Naive thymus-derived CD4-positive, alpha-beta T cell (primary cell): Measurements from ENCODE around the gene TWIST1. TPM values are rescaled to one million over a fixed set of nuclear protein-coding genes. Genes with fewer than 3 reads are reported as not detected.

Source experiments
- ATAC-seq: fragments of 150-1000 bp; cut with Tn5 transposase; 2 replicates; pipeline ENCODE4 v1.10.0; 2021; ENCODE audit warnings: mild to moderate bottlenecking, moderate library complexity
- CTCF ChIA-PET: fragments of 350-600 bp; sonication (Branson Sonifier 250); formaldehyde crosslinking; loops from one replicate; lab custom pipeline; 2021; ENCODE audit warnings: antibody characterized with exemption; lab: Charles Lee
- POLR2A ChIA-PET: fragments of 350-600 bp; sonication (Branson Sonifier 250); formaldehyde crosslinking; loops from one replicate; lab custom pipeline; 2021; ENCODE audit warnings: antibody characterized with exemption, inconsistent platforms; lab: Charles Lee
- DNase-seq, 9 donors: peaks; one replicate each; pipeline versions ENCODE4 v3.0.0 to v3.0.0-alpha.2; 2020 to 2022; ENCODE audit warnings: mixed read lengths in 1 of 9
- H3K27ac ChIP-seq: one replicate; pipeline ENCODE4 v1.7.0; 2013; ENCODE audit warnings: mild to moderate bottlenecking, low read depth, low read length, moderate library complexity
- H3K27me3 ChIP-seq, 2 donors: one replicate each; pipeline ENCODE4 v1.7.0; 2013; ENCODE audit warnings: low read length in 2 of 2, mild to moderate bottlenecking in 2 of 2, moderate library complexity in 2 of 2; ENCODE audit not compliant: control insufficient read depth in 2 of 2, insufficient read depth in 2 of 2
- H3K36me3 ChIP-seq, 3 experiments: 1 replicate in 2 of 3; 2 replicates in 1 of 3; pipeline ENCODE4 v1.7.0; 2013; ENCODE audit warnings: low read length in 3 of 3, mild to moderate bottlenecking in 3 of 3, moderate library complexity in 1 of 3; ENCODE audit not compliant: insufficient read depth in 3 of 3, control insufficient read depth in 2 of 3
- H3K4me1 ChIP-seq, 2 donors: one replicate each; pipeline ENCODE4 v1.7.0; 2013; ENCODE audit warnings: low read length in 2 of 2, mild to moderate bottlenecking in 2 of 2, moderate library complexity in 1 of 2; ENCODE audit not compliant: control insufficient read depth in 2 of 2, insufficient read depth in 2 of 2
- H3K4me3 ChIP-seq: 2 replicates; pipeline ENCODE4 v1.7.0; 2013; ENCODE audit warnings: mild to moderate bottlenecking, low read length
- H3K9me3 ChIP-seq, 3 experiments: 1 replicate in 2 of 3; 2 replicates in 1 of 3; pipeline ENCODE4 v1.7.0; 2013; ENCODE audit warnings: low read length in 3 of 3; ENCODE audit not compliant: control insufficient read depth in 2 of 3
- H3K27ac Mint-ChIP-seq, 9 donors: one replicate each; pipeline ENCODE4 v1.8.0; 2020 to 2022; ENCODE audit warnings: mixed read lengths in 9 of 9, mild to moderate bottlenecking in 8 of 9, moderate library complexity in 5 of 9, inconsistent platforms in 2 of 9
- H3K27me3 Mint-ChIP-seq, 5 donors: one replicate each; pipeline ENCODE4 v1.8.0; 2021 to 2022; ENCODE audit warnings: mixed read lengths in 5 of 5, mild to moderate bottlenecking in 1 of 5
- H3K36me3 Mint-ChIP-seq, 5 donors: one replicate each; pipeline ENCODE4 v1.8.0; 2020 to 2022; ENCODE audit warnings: mixed read lengths in 5 of 5, mild to moderate bottlenecking in 3 of 5, inconsistent platforms in 1 of 5
- H3K4me1 Mint-ChIP-seq, 7 donors: one replicate each; pipeline ENCODE4 v1.8.0; 2020 to 2022; ENCODE audit warnings: mixed read lengths in 7 of 7, mild to moderate bottlenecking in 3 of 7, inconsistent platforms in 1 of 7
- H3K4me3 Mint-ChIP-seq, 10 donors: one replicate each; pipeline ENCODE4 v1.8.0; 2020 to 2022; ENCODE audit warnings: mild to moderate bottlenecking in 10 of 10, mixed read lengths in 10 of 10, moderate library complexity in 6 of 10, inconsistent platforms in 2 of 10
- H3K9me3 Mint-ChIP-seq, 11 donors: one replicate each; pipeline ENCODE4 v1.8.0; 2020 to 2022; ENCODE audit warnings: mixed read lengths in 11 of 11, mild to moderate bottlenecking in 4 of 11, inconsistent platforms in 1 of 11, moderate library complexity in 1 of 11
- intact Hi-C, 2 donors: fragments of 100-400 bp; cut with micrococcal nuclease; formaldehyde crosslinking; loops; one replicate each; pipeline ENCODE4 v1.15.1; 2023
- polyA plus RNA-seq, 2 donors: library from polyadenylated mRNA; unstranded; fragments of 300-500 nt; fragmentation: Illumina TruSeq; gene quantifications; one replicate each; pipeline ENCODE4 v1.2.3, GENCODE V29; 2021
- total RNA-seq, 6 experiments: library from RNA in 5 of 6; stranded (reverse) in 5 of 6; gene quantifications; 1 replicate in 5 of 6; 2 replicates in 1 of 6; pipeline ENCODE4 v1.2.3 and lab custom pipeline; 2021 to 2026

Gene TWIST1
- total and polyA plus RNA-seq, 7 experiments from 2014 or later: 3.4 TPM; not detected in 6

GRCh38 chr7:19098510-19098909, 18.9 kb downstream of the TWIST1 start:
- H3K9me3 Mint-ChIP-seq: peaks cover 0 to 13% (median 0%) of the 10 kb centered on the region in 11 donors
- no peak for DNase-seq
- no peaks in the 10 kb centered on the region for H3K4me1 Mint-ChIP-seq
- CTCF ChIA-PET: no interaction called here
- peaks cover 0 to 4% (median 0%) of the 10 kb centered on the region in 5 donors for H3K36me3 Mint-ChIP-seq
- POLR2A ChIA-PET: no interaction called here
- Histone ChIP-seq H3K9me3 (no peaks in the 10 kb centered on the region), H3K27me3 (no peaks in the 10 kb centered on the region), H3K27ac (no peak overlapping the region), H3K36me3 (no peaks in the 10 kb centered on the region), H3K4me3 (no peak overlapping the region), H3K4me1 (no peaks in the 10 kb centered on the region)
- no peak overlapping the region for H3K27ac Mint-ChIP-seq
- intact Hi-C loops: no loop called here
- H3K27me3 Mint-ChIP-seq: peaks cover 6 to 25% (median 16%) of the 10 kb centered on the region in 5 donors
- no peak for ATAC-seq
- no peak overlapping the region for H3K4me3 Mint-ChIP-seq

- Histone ChIP-seq H3K27me3 (no peaks in the 10 kb centered on the region), H3K4me1 (no peaks in the 10 kb centered on the region), H3K27ac (no peak overlapping the region), H3K36me3 (no peaks in the 10 kb centered on the region), H3K4me3 (no peak overlapping the region), H3K9me3 (no peaks in the 10 kb centered on the region)
- no peak for DNase-seq
- no peak for ATAC-seq
- Mint-ChIP-seq H3K4me1 (no peaks in the 10 kb centered on the region), H3K4me3 (no peak overlapping the region), H3K36me3 (no peaks in the 10 kb centered on the region), H3K27ac (no peak overlapping the region), H3K9me3 (peaks cover 0 to 13% (median 0%) of the 10 kb centered on the region in 11 donors), H3K27me3 (peaks cover 0 to 14% (median 6%) of the 10 kb centered on the region in 5 donors)
- intact Hi-C loops: no loop called here
- ChIA-PET POLR2A (no interaction called here), CTCF (no interaction called here)
These were observed 20.0 kb downstream of the TWIST1 start for GRCh38 chr7:19097165-19098055.

GRCh38 chr7:19095353-19095860, 22.0 kb downstream of the TWIST1 start:
- H3K4me3 ChIP-seq: no peak overlapping the region
- no peak overlapping the region for H3K27ac ChIP-seq
- Mint-ChIP-seq H3K4me1 (no peaks in the 10 kb centered on the region), H3K27me3 (peaks cover 0 to 9% (median 6%) of the 10 kb centered on the region in 5 donors), H3K36me3 (no peaks in the 10 kb centered on the region), H3K9me3 (peaks cover 0 to 13% (median 0%) of the 10 kb centered on the region in 11 donors), H3K4me3 (no peak overlapping the region), H3K27ac (no peak overlapping the region)
- H3K36me3 ChIP-seq: no peaks in the 10 kb centered on the region
- H3K9me3 ChIP-seq: no peaks in the 10 kb centered on the region
- no peak for DNase-seq
- ATAC-seq: no peak
- intact Hi-C loops: no loop called here
- H3K4me1 ChIP-seq: no peaks in the 10 kb centered on the region
- no peaks in the 10 kb centered on the region for H3K27me3 ChIP-seq
- POLR2A ChIA-PET: no interaction called here
- CTCF ChIA-PET: no interaction called here

- no peaks in the 10 kb centered on the region for H3K36me3 ChIP-seq
- H3K9me3 Mint-ChIP-seq: peaks cover 0 to 13% (median 0%) of the 10 kb centered on the region in 11 donors
- no peak overlapping the region for H3K27ac ChIP-seq
- no peaks in the 10 kb centered on the region for H3K4me1 ChIP-seq
- ATAC-seq: no peak
- intact Hi-C loops: no loop called here
- H3K27ac Mint-ChIP-seq: no peak overlapping the region
- ChIA-PET POLR2A (no interaction called here), CTCF (no interaction called here)
- peaks cover 0 to 6% (median 5%) of the 10 kb centered on the region in 5 donors for H3K27me3 Mint-ChIP-seq
- no peak overlapping the region for H3K4me3 Mint-ChIP-seq
- H3K4me1 Mint-ChIP-seq: no peaks in the 10 kb centered on the region
- no peaks in the 10 kb centered on the region for H3K9me3 ChIP-seq
- no peak for DNase-seq
- H3K4me3 ChIP-seq: no peak overlapping the region
- H3K27me3 ChIP-seq: no peaks in the 10 kb centered on the region
- H3K36me3 Mint-ChIP-seq: no peaks in the 10 kb centered on the region
These were observed 22.7 kb downstream of the TWIST1 start for GRCh38 chr7:19094598-19095352.

GRCh38 chr7:19094138-19094537, 23.3 kb downstream of the TWIST1 start:
- H3K4me1 ChIP-seq: no peaks in the 10 kb centered on the region
- intact Hi-C loops: no loop called here
- DNase-seq (no peak), ATAC-seq (no peak)
- Mint-ChIP-seq H3K4me3 (no peak overlapping the region), H3K9me3 (peaks cover 0 to 13% (median 0%) of the 10 kb centered on the region in 11 donors), H3K27ac (no peak overlapping the region), H3K4me1 (no peaks in the 10 kb centered on the region), H3K36me3 (no peaks in the 10 kb centered on the region), H3K27me3 (peaks cover 0 to 6% (median under 1%) of the 10 kb centered on the region in 5 donors)
- ChIA-PET POLR2A (no interaction called here), CTCF (no interaction called here)
- H3K4me3 ChIP-seq: no peak overlapping the region
- no peaks in the 10 kb centered on the region for H3K36me3 ChIP-seq
- H3K9me3 ChIP-seq: no peaks in the 10 kb centered on the region
- H3K27ac ChIP-seq: no peak overlapping the region
- H3K27me3 ChIP-seq: no peaks in the 10 kb centered on the region

GRCh38 chr7:19091550-19092200, 25.8 kb downstream of the TWIST1 start:
- Mint-ChIP-seq H3K4me3 (no peak overlapping the region), H3K27ac (no peak overlapping the region), H3K36me3 (no peaks in the 10 kb centered on the region), H3K27me3 (no peaks in the 10 kb centered on the region), H3K4me1 (no peaks in the 10 kb centered on the region), H3K9me3 (peaks cover 0 to 5% (median 0%) of the 10 kb centered on the region in 11 donors)
- ATAC-seq (no peak), DNase-seq (no peak)
- intact Hi-C loops: no loop called here
- no peaks in the 10 kb centered on the region for H3K36me3 ChIP-seq
- no peaks in the 10 kb centered on the region for H3K4me1 ChIP-seq
- ChIA-PET POLR2A (no interaction called here), CTCF (no interaction called here)
- no peaks in the 10 kb centered on the region for H3K9me3 ChIP-seq
- H3K27me3 ChIP-seq: no peaks in the 10 kb centered on the region
- H3K4me3 ChIP-seq: no peak overlapping the region
- H3K27ac ChIP-seq: no peak overlapping the region
